HG03469 (cell line): Measurements from ENCODE around the gene ZSWIM6.

ENCODE experiments used
- ATAC-seq: cut with Tn5 transposase; IDR thresholded peaks from one replicate; pipeline ENCODE4 v1.9.1; 2021; ENCODE audit warnings: mild to moderate bottlenecking, moderate library complexity, moderate number of reproducible peaks; ENCODE audit not compliant: unreplicated experiment

The ZSWIM6 gene

GRCh38 chr5:61306531-61307131 is 25.4 kb upstream of the ZSWIM6 start:
- peak; percentile 71 for ATAC-seq

DNA sequence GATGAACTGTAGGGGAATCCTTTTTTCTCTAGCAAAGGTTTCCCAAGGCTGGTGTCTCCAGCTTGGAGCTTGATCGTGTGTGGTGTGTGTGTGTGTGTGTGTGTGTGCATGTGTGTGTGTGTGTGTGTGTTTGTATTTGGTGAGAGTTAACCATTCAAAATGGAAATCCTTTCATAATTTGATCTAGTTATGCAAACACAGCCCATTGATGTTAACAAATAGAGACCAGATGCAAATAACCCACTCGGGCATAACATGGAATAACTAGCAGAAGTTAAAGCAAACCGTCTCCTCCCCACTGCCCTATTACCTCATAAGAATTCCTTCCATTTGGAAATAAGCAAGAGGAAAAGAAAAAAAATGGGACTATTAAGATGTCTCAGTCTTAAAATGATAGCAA is 24.9 kb upstream of the ZSWIM6 start:
- no peak for ATAC-seq

GRCh38 chr5:61307611-61308010 is 24.4 kb upstream of the ZSWIM6 start:
- ATAC-seq = no peak

- no peak for ATAC-seq
Measured at GRCh38 chr5:61308712-61309111, 23.3 kb upstream of the ZSWIM6 start.

GRCh38 chr5:61309115-61309514 is 22.9 kb upstream of the ZSWIM6 start:
- ATAC-seq = no peak

GRCh38 chr5:61311056-61311610 is 20.9 kb upstream of the ZSWIM6 start:
- no peak for ATAC-seq

GRCh38 chr5:61311836-61312808 is 19.9 kb upstream of the ZSWIM6 start:
- ATAC-seq = no peak

- ATAC-seq = no peak
Measured at GRCh38 chr5:61313960-61314681, 17.9 kb upstream of the ZSWIM6 start.

DNA sequence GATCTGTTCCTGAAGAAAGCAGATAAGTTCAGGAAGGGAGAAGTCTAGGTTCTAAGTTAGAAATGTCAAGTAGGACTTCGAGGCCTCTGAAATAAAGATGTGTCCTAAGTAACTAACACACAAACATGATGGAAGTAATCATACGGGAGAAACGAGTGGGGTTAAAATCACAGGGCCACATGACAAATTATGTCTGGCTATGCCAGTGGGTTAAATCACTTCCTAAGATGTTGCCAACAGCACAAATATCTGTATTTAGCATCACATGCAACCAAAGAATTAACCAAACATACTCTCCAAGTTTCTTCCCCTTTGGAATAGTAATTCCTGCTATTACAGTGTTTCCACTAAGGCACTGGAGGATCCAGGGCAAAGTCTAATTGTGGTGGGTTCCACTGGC is 13.7 kb upstream of the ZSWIM6 start:
- ATAC-seq = no peak

- peak; percentile 99 for ATAC-seq
Measured at GRCh38 chr5:61319388-61320146, 12.5 kb upstream of the ZSWIM6 start.

GRCh38 chr5:61320860-61321259 is 11.2 kb upstream of the ZSWIM6 start:
- no peak for ATAC-seq

GRCh38 chr5:61321669-61322068 is 10.4 kb upstream of the ZSWIM6 start:
- no peak for ATAC-seq

- no peak for ATAC-seq
Measured at GRCh38 chr5:61322738-61323725, 9.0 kb upstream of the ZSWIM6 start.

DNA sequence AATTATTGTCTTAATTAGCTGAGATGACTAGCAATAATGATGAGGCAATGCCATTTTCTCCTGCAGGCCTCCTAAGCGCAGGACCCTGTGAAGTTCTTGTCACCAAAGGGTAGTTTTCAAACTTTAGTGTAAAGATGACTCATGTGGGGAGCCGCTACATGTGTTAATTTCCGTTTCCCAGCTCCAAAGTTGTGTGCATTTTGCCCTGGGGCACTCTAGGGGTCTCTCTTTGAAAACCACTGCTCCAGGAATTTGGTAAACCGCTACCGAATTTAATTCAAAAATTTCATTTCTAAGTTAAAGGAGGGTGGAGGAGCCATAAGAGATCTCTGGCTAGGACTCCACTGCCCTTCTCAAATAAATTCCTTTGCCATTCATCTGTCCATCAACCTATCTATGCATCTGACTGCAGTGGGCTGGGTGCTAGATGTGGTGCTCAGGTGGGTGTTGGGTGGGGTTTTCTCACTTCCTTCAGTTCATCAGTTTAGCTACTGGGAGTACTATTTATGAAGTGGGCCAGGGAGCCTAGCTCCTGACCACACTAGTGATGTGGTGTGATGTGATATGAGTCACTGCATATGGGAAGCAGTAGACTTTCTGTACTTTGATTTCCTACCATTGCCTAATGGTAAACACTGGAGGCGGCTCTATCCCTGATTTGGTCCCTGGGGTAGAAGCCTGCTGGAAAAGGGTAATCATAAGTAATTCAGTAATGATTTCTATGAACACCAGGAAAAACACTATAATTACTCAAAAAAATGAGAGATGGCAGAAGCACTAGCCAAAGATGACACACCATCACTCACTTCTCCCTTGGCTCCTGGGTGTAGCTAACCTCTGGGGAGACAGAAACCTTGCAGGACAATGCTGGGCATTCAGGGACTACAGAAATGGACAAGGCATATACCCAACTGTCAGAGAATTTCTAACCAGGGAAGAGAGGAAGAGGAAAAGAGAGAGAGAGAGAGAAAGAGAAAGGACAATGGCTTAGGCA is 4.0 kb upstream of the ZSWIM6 start:
- ATAC-seq = peak; percentile 45

DNA sequence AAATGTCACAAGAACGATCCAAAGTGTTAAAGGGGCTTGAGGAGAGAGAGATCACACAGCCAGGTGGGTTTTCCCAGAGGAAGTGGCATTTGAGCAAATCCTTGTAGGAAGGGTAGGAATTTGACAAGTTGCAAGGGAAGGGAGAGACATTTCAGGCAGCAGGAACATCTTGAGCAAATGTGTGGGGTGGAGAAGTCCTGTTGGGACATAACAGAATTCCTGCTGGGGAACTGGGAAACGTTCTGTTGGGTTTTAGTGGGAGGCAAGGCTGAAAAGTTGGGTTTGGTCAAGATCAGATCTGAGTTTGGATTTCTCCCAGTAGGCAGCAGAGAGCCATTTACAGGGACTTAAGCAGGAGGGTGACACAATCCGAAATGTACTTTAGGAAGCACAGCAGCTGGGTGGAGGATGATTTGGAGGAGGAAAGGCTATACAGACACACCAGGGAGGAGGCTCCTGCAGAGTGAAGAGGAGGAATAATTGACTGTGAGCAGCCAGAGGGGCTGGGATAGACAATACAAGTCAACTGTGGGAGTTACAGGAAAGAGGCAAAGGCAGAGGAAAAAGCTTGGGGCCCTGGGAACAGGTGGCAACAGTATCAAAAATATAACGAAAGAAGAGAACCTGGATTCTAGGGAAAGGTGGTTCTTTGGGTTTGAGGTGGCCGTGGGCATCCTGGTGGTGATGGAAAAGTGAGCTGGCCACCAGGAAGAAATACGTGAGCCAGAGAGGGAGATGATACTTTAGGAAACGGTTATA is 3.1 kb upstream of the ZSWIM6 start:
- no peak for ATAC-seq

DNA sequence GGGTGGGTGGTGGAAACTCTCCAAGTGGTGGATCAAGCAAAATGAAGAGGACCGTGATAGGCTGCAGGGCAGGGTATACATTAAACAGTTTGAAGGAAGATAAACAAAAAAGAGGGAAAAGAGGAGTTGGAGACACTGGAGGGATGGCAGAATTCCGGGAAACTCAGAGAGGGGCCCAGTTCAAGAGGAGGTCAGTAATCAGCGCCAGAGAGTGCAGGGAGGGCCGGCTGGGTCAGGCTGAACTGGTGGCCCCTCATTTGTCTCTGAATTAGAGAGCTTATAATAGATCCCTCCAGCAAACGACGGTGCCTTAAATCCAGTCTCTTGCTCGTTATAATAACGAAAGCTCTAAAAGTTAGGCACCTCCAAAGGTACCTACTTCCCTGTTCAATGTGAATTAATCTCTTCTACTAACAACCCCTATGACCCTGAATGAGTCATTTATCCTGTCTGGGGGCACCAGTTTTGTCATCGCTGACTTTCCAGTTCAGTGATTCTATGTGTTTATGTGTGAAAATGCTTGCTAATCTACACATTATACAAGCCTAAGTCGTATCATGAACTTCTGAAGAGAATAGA is 2.4 kb upstream of the ZSWIM6 start:
- ATAC-seq = no peak

DNA sequence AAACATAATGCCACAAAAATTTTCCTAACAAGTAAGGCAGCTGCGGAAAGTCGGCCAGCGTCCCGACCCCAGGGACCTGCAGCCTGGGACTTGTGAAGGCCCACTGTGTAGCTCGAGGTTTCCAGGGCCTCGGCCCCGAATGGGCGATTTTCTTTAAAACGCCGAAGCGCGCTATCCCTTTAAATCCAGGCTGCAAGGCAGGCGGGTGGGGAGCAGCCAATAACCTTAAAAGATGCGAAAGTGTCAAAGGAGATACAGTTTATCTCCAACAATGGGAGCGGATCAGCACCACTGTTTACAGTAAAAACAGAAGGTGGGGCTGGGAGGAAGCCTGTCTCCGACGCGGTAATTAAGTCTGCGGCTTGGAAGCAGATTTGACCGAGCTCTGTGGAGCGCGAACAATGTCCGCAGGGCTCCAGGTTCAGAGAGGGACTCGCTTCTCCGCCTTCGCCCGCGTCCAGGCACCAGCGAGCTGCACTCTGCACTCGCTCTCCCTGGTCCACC is 1.7 kb upstream of the ZSWIM6 start:
- ATAC-seq = no peak
